ENCODE results near the gene ARHGAP25. TPM values are rescaled to one million over a fixed set of nuclear protein-coding genes. Genes with fewer than 3 reads are reported as not detected.

The ARHGAP25 gene
- total and polyA plus RNA-seq, 2 of the 4 experiments (the other 2 are of a cell fraction): 0.29 to 0.36 TPM

DNA sequence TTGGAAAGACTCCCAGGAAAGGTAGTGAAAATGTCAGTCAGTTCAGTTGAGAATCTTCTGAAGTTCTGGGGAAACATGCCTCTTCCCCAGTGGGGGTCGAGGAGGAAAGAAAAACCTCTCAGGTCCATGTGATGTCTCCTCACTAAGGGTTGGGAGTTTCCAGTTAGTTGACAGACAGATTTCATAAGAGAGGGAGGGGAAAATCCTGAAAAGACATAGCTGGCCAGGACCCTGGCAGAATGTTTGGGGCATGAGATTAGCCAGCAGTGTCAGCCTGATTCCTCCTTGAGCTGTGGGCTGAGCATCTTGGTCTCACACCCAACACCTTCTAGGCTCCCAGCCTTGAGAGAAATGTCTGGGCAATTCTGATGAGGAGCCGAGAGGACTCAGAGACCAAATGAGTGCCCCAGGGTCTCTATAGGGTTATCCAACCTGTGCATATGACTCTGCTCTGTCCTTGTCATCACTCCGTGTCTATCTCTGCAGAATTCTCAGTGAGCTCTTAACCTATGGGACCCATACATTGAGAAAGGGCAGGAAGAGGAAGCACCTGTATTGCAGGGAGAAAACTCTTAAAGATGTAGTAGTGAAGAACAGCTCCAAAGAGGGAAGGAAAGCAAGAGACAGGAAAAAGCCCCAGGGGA, 122.7 kb downstream of the ARHGAP25 start:
- POLR2A ChIA-PET (ENCODE audit: unreplicated experiment): no interaction called here
- H2BK15ac ChIP-seq (ENCODE audit: low read depth, low read length): peak overlapping the region; percentile 76
- BruUV-seq (replicated peaks): no TSS peak

More for the DNA sequence above, 122.7 kb downstream of the ARHGAP25 start:
- no CpG with 5 or more reads among the region's 3 CpGs for WGBS, 2 experiments (ENCODE audit: extremely low coverage in 2 of 2, insufficient read length in 1 of 2)
- no peak overlapping the region; the same call in 1 of the 2 replicates for H3K27ac ChIP-seq (ENCODE audit: insufficient read depth, low read length)
- peak overlapping the region; percentile 45 for H2BK20ac ChIP-seq (ENCODE audit: low read depth, low read length)
- no peaks in the 10 kb centered on the region for H4K20me1 ChIP-seq (ENCODE audit: insufficient read depth, low read length)
- in situ Hi-C loops (cut with MboI; ENCODE audit: low sequenced_read_pairs): no loop called here
- H3K18ac ChIP-seq (ENCODE audit: low read depth, low read length): peak overlapping the region; percentile 45; the same call in 1 of the 2 replicates
- peaks cover 10% of the 10 kb centered on the region; the same call in 1 of the 2 replicates for H3K4me1 ChIP-seq (ENCODE audit: control insufficient read depth, insufficient read depth, low read length)
- intact Hi-C loops (cut with micrococcal nuclease): loop anchor here (5.0 kb wide), 1 partner anchor 50 kb away; no protein-coding TSS in a partner anchor
- CTCF ChIA-PET: no interaction called here
- DNase-seq: no peak
- H4K8ac ChIP-seq (ENCODE audit: low read depth in 2 of 2, low read length in 2 of 2): peak overlapping the region; percentile 1 to 13; a peak in 1 of 4 replicates
- TF ChIP-seq MAFK (IDR thresholded peaks at IDR 0.05; ENCODE audit: low read depth, low read length) (no peak), CHD1 (IDR thresholded peaks at IDR 0.05; ENCODE audit: low read depth, low read length) (no peak), POLR2A (IDR thresholded peaks at IDR 0.05; ENCODE audit: low read depth, low read length) (no peak), NFE2L2 (IDR thresholded peaks at IDR 0.05; ENCODE audit: low read depth, low read length) (no peak), FOS (IDR thresholded peaks at IDR 0.05; ENCODE audit: low read depth, low read length) (no peak), CEBPB (IDR thresholded peaks at IDR 0.05; ENCODE audit: low read depth, low read length) (no peak), RCOR1 (IDR thresholded peaks at IDR 0.05; ENCODE audit: insufficient replicate concordance, low read length) (no peak), RFX5 (IDR thresholded peaks at IDR 0.05; ENCODE audit: low read depth, low read length) (no peak), RAD21 (IDR thresholded peaks at IDR 0.05; ENCODE audit: low read length) (no peak), MXI1 (IDR thresholded peaks at IDR 0.05; ENCODE audit: borderline replicate concordance, low read depth, low read length) (no peak), MAZ (IDR thresholded peaks at IDR 0.05; ENCODE audit: borderline replicate concordance, low read depth, low read length) (no peak), BHLHE40 (IDR thresholded peaks at IDR 0.05; ENCODE audit: low read depth, low read length) (no peak)
- TF ChIP-seq, protein P1, sequence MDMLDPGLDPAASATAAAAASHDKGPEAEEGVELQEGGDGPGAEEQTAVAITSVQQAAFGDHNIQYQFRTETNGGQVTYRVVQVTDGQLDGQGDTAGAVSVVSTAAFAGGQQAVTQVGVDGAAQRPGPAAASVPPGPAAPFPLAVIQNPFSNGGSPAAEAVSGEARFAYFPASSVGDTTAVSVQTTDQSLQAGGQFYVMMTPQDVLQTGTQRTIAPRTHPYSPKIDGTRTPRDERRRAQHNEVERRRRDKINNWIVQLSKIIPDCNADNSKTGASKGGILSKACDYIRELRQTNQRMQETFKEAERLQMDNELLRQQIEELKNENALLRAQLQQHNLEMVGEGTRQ (IDR thresholded peaks at IDR 0.05; ENCODE audit: low read depth, low read length): no peak
- H3K23ac ChIP-seq (ENCODE audit: low read depth, low read length): peak overlapping the region; percentile 21
- H3K27me3 ChIP-seq (ENCODE audit: control insufficient read depth, insufficient read depth, low read length): no peaks in the 10 kb centered on the region
- H2BK120ac ChIP-seq (ENCODE audit: low read depth, low read length): peak overlapping the region; percentile 76
- no peak overlapping the region for H2AFZ ChIP-seq (replicated peaks; ENCODE audit: low read length, poor library complexity)
- H3K79me1 ChIP-seq (ENCODE audit: low read depth in 1 of 2, low read length in 2 of 2): no peaks in the 10 kb centered on the region
- dilution Hi-C loops (cut with HindIII; ENCODE audit: low sequenced_read_pairs, unreplicated experiment): no loop called here
- peak overlapping the region; percentile 73 for H2AK5ac ChIP-seq (ENCODE audit: low read depth, low read length)
- H3K14ac ChIP-seq (replicated peaks; ENCODE audit: low read depth, low read length): peak overlapping the region; percentile 73
- H3K4me2 ChIP-seq (ENCODE audit: low read depth, low read length): no peak overlapping the region
- peaks cover 12% of the 10 kb centered on the region; the same call in 1 of the 2 replicates for H3K9me1 ChIP-seq (ENCODE audit: insufficient read depth, low read length)
- no peaks in the 10 kb centered on the region for H3K9me3 ChIP-seq (ENCODE audit: control insufficient read depth, insufficient read depth, low read length)
- H3K9ac ChIP-seq (ENCODE audit: low read depth, low read length): no peak overlapping the region
- H2BK5ac ChIP-seq (ENCODE audit: low read depth, low read length, poor library complexity, severe bottlenecking): peak overlapping the region; percentile 44
- H4K5ac ChIP-seq (ENCODE audit: low read depth, low read length): no peak overlapping the region
- H4K91ac ChIP-seq (ENCODE audit: insufficient read depth, low read depth, low read length): peak overlapping the region; percentile 59
- no peak for ATAC-seq (ENCODE audit: low read depth)
- peak overlapping the region; percentile 75 for H3K4ac ChIP-seq (ENCODE audit: low read depth, low read length)
- no peak overlapping the region for H3K4me3 ChIP-seq (ENCODE audit: insufficient read depth, low read depth, low read length)
- no peak overlapping the region for H2AK9ac ChIP-seq (replicated peaks; ENCODE audit: low read depth, low read length, poor library complexity)
- no peaks in the 10 kb centered on the region for H3K36me3 ChIP-seq (ENCODE audit: control insufficient read depth, insufficient read depth, low read length)
- H3K56ac ChIP-seq (ENCODE audit: extremely low read depth, insufficient read depth, low read length): no peak overlapping the region
